Renal cortex interstitium (tissue), 11 donors: ENCODE measurements around the gene ARX. TPM values are rescaled to one million over a fixed set of nuclear protein-coding genes. Genes with fewer than 3 reads are reported as not detected.

Source experiments
- DNase-seq, 11 donors: peaks; one replicate each; pipeline ENCODE4 v3.0.0-alpha.2; 2013; ENCODE audit warnings: low read depth in 9 of 11, low spot score in 4 of 11; ENCODE audit errors: extremely low read depth in 1 of 11
- polyA plus RNA-seq, 3 donors: library from polyadenylated mRNA; unstranded; fragments of 120-200 nt; gene quantifications; one replicate each; pipeline ENCODE4 v1.2.1, GENCODE V29; 2013; ENCODE audit not compliant: insufficient read length in 3 of 3

The ARX gene
- polyA plus RNA-seq, 3 donors, result not detected

- DNase-seq, result no peak
Observed at GRCh38 chrX:25004485-25005032, 11.2 kb downstream of the ARX start.

GRCh38 chrX:25004040-25004439, 11.7 kb downstream of the ARX start:
- DNase-seq, result no peak

- no peak for DNase-seq
Observed at GRCh38 chrX:25003066-25003849, 12.5 kb downstream of the ARX start.

GRCh38 chrX:25002661-25003020, 13.1 kb downstream of the ARX start:
- no peak for DNase-seq

GRCh38 chrX:25001808-25002660, 13.7 kb downstream of the ARX start:
- no peak for DNase-seq

GRCh38 chrX:24999511-24999910, 16.3 kb downstream of the ARX start:
- no peak for DNase-seq

GRCh38 chrX:24996096-24996709, 19.6 kb downstream of the ARX start:
- no peak for DNase-seq

GRCh38 chrX:24993879-24994278, 21.9 kb downstream of the ARX start:
- no peak for DNase-seq

GRCh38 chrX:24990535-24990934, 25.2 kb downstream of the ARX start:
- no peak for DNase-seq

GRCh38 chrX:24988314-24988713, 27.5 kb downstream of the ARX start:
- DNase-seq, result no peak

GRCh38 chrX:24987731-24988130, 28.0 kb downstream of the ARX start:
- DNase-seq, result no peak

GRCh38 chrX:24985120-24985519, 30.6 kb downstream of the ARX start:
- no peak for DNase-seq

- DNase-seq, result no peak
Observed at GRCh38 chrX:24983931-24984330, 31.8 kb downstream of the ARX start.

GRCh38 chrX:24982306-24982965, 33.3 kb downstream of the ARX start:
- no peak for DNase-seq

GRCh38 chrX:24981030-24981429, 34.7 kb downstream of the ARX start:
- no peak for DNase-seq

- no peak for DNase-seq
Observed at GRCh38 chrX:24979081-24979480, 36.7 kb downstream of the ARX start.

GRCh38 chrX:24969812-24970211, 46.0 kb downstream of the ARX start:
- no peak for DNase-seq

GRCh38 chrX:24965372-24965771, 50.4 kb downstream of the ARX start:
- DNase-seq, result no peak

- no peak for DNase-seq
Observed at GRCh38 chrX:24963823-24964222, 51.9 kb downstream of the ARX start.
